Subcutaneous abdominal adipose tissue (tissue), 5 donors: ENCODE results near the gene DCUN1D1.

Experiments
- H3K27ac ChIP-seq: one replicate; pipeline ENCODE4 v1.7.0; 2013; ENCODE audit warnings: low read depth, mild to moderate bottlenecking, inconsistent platforms, low read length, moderate library complexity
- H3K27me3 ChIP-seq, 5 donors: one replicate each; pipeline ENCODE4 v1.7.0; 2013; ENCODE audit warnings: low read length in 5 of 5, inconsistent platforms in 1 of 5; ENCODE audit not compliant: control insufficient read depth in 5 of 5, insufficient read depth in 4 of 5
- H3K36me3 ChIP-seq, 5 donors: one replicate each; pipeline ENCODE4 v1.7.0; 2013; ENCODE audit warnings: low read length in 5 of 5; ENCODE audit not compliant: control insufficient read depth in 5 of 5, insufficient read depth in 5 of 5
- H3K4me1 ChIP-seq, 5 donors: one replicate each; pipeline ENCODE4 v1.7.0; 2013; ENCODE audit warnings: low read length in 5 of 5, mild to moderate bottlenecking in 3 of 5, moderate library complexity in 1 of 5; ENCODE audit not compliant: control insufficient read depth in 5 of 5, insufficient read depth in 5 of 5
- H3K4me3 ChIP-seq, 5 donors: one replicate each; pipeline ENCODE4 v1.7.0; 2013; ENCODE audit warnings: low read length in 5 of 5, low read depth in 1 of 5
- H3K9ac ChIP-seq, 5 donors: one replicate each; pipeline ENCODE4 v1.7.0; 2013; ENCODE audit warnings: low read length in 5 of 5, mild to moderate bottlenecking in 4 of 5, moderate library complexity in 3 of 5
- H3K9me3 ChIP-seq, 5 donors: one replicate each; pipeline ENCODE4 v1.7.0; 2013; ENCODE audit warnings: low read length in 5 of 5; ENCODE audit not compliant: control insufficient read depth in 5 of 5
- donor health status: healthy.
- donor health status: healthy.
- donor health status: healthy.
- donor health status: healthy.
- donor health status: healthy.

Gene DCUN1D1

GRCh38 chr3:182978387-182978786 lies 2.0 kb downstream of the DCUN1D1 start:
- peak overlapping the region in 1 of 5 donors; percentile 76 for H3K4me3 ChIP-seq
- no peaks in the 10 kb centered on the region for H3K36me3 ChIP-seq
- no peak overlapping the region for H3K27ac ChIP-seq
- no peaks in the 10 kb centered on the region for H3K9me3 ChIP-seq
- peaks cover 0 to 23% (median 22%) of the 10 kb centered on the region in 5 donors for H3K4me1 ChIP-seq
- H3K9ac ChIP-seq, result peak overlapping the region in 2 of 5 donors; percentile 20 to 57
- H3K27me3 ChIP-seq, result no peaks in the 10 kb centered on the region

GRCh38 chr3:182973047-182973446 lies 7.3 kb downstream of the DCUN1D1 start:
- H3K9me3 ChIP-seq, result no peaks in the 10 kb centered on the region
- H3K27ac ChIP-seq, result no peak overlapping the region
- no peak overlapping the region for H3K9ac ChIP-seq
- no peaks in the 10 kb centered on the region for H3K27me3 ChIP-seq
- no peak overlapping the region for H3K4me3 ChIP-seq
- H3K36me3 ChIP-seq, result no peaks in the 10 kb centered on the region
- peaks cover 0 to 13% (median 4%) of the 10 kb centered on the region in 5 donors for H3K4me1 ChIP-seq

- no peaks in the 10 kb centered on the region for H3K36me3 ChIP-seq
- peaks cover 0 to 19% (median 4%) of the 10 kb centered on the region in 5 donors for H3K4me1 ChIP-seq
- no peaks in the 10 kb centered on the region for H3K27me3 ChIP-seq
- no peak overlapping the region for H3K27ac ChIP-seq
- no peaks in the 10 kb centered on the region for H3K9me3 ChIP-seq
- H3K9ac ChIP-seq, result no peak overlapping the region
- H3K4me3 ChIP-seq, result no peak overlapping the region
Measured at GRCh38 chr3:182972387-182972786, 8.0 kb downstream of the DCUN1D1 start.

- H3K36me3 ChIP-seq, result no peaks in the 10 kb centered on the region
- H3K27ac ChIP-seq, result no peak overlapping the region
- H3K27me3 ChIP-seq, result no peaks in the 10 kb centered on the region
- peaks cover 0 to 22% (median 4%) of the 10 kb centered on the region in 5 donors for H3K4me1 ChIP-seq
- H3K4me3 ChIP-seq, result no peak overlapping the region
- H3K9me3 ChIP-seq, result no peaks in the 10 kb centered on the region
- H3K9ac ChIP-seq, result no peak overlapping the region
Measured at GRCh38 chr3:182971637-182972036, 8.7 kb downstream of the DCUN1D1 start.

- no peak overlapping the region for H3K9ac ChIP-seq
- no peaks in the 10 kb centered on the region for H3K27me3 ChIP-seq
- H3K36me3 ChIP-seq, result no peaks in the 10 kb centered on the region
- H3K9me3 ChIP-seq, result no peaks in the 10 kb centered on the region
- H3K4me3 ChIP-seq, result no peak overlapping the region
- peaks cover 2 to 28% (median 6%) of the 10 kb centered on the region in 5 donors for H3K4me1 ChIP-seq
- no peak overlapping the region for H3K27ac ChIP-seq
Measured at GRCh38 chr3:182970811-182971418, 9.4 kb downstream of the DCUN1D1 start.

- Histone ChIP-seq H3K9me3 (no peaks in the 10 kb centered on the region), H3K9ac (no peak overlapping the region), H3K36me3 (no peaks in the 10 kb centered on the region), H3K27ac (no peak overlapping the region), H3K4me1 (peaks cover 3 to 31% (median 9%) of the 10 kb centered on the region in 5 donors), H3K27me3 (no peaks in the 10 kb centered on the region), H3K4me3 (no peak overlapping the region)
Measured at GRCh38 chr3:182969853-182970252, 10.5 kb downstream of the DCUN1D1 start.

GRCh38 chr3:182969277-182969676 lies 11.1 kb downstream of the DCUN1D1 start:
- Histone ChIP-seq H3K9me3 (no peaks in the 10 kb centered on the region), H3K27ac (no peak overlapping the region), H3K4me1 (peaks cover 3 to 31% (median 9%) of the 10 kb centered on the region in 5 donors), H3K36me3 (no peaks in the 10 kb centered on the region), H3K27me3 (no peaks in the 10 kb centered on the region), H3K4me3 (no peak overlapping the region), H3K9ac (no peak overlapping the region)

- no peak overlapping the region for H3K4me3 ChIP-seq
- no peak overlapping the region for H3K9ac ChIP-seq
- peaks cover 3 to 32% (median 9%) of the 10 kb centered on the region in 5 donors for H3K4me1 ChIP-seq
- H3K27ac ChIP-seq, result no peak overlapping the region
- no peaks in the 10 kb centered on the region for H3K9me3 ChIP-seq
- no peaks in the 10 kb centered on the region for H3K36me3 ChIP-seq
- H3K27me3 ChIP-seq, result no peaks in the 10 kb centered on the region
Measured at GRCh38 chr3:182967218-182968204, 12.8 kb downstream of the DCUN1D1 start.

GRCh38 chr3:182965861-182966366 lies 14.4 kb downstream of the DCUN1D1 start:
- Histone ChIP-seq H3K9ac (peak overlapping the region in 1 of 5 donors; percentile 24), H3K27me3 (no peaks in the 10 kb centered on the region), H3K36me3 (no peaks in the 10 kb centered on the region), H3K4me1 (peaks cover 3 to 42% (median 19%) of the 10 kb centered on the region in 5 donors), H3K4me3 (no peak overlapping the region), H3K27ac (no peak overlapping the region), H3K9me3 (no peaks in the 10 kb centered on the region)

GRCh38 chr3:182964179-182964578 lies 16.2 kb downstream of the DCUN1D1 start:
- peaks cover 3 to 43% (median 27%) of the 10 kb centered on the region in 5 donors for H3K4me1 ChIP-seq
- H3K9me3 ChIP-seq, result no peaks in the 10 kb centered on the region

More at GRCh38 chr3:182964179-182964578, 16.2 kb downstream of the DCUN1D1 start:
- Histone ChIP-seq H3K9ac (no peak overlapping the region), H3K36me3 (no peaks in the 10 kb centered on the region), H3K27ac (no peak overlapping the region), H3K27me3 (no peaks in the 10 kb centered on the region), H3K4me3 (no peak overlapping the region)
